ENCODE measurements around the gene BLM.
A peak's percentile ranks its signal among the peaks of the same experiment; 100 is the strongest.
"Not testable (repeated sequence)": the region's sequence is repeated elsewhere in the genome, so short reads cannot be mapped to it uniquely, and the experiment has no call there.

BLM gene

DNA sequence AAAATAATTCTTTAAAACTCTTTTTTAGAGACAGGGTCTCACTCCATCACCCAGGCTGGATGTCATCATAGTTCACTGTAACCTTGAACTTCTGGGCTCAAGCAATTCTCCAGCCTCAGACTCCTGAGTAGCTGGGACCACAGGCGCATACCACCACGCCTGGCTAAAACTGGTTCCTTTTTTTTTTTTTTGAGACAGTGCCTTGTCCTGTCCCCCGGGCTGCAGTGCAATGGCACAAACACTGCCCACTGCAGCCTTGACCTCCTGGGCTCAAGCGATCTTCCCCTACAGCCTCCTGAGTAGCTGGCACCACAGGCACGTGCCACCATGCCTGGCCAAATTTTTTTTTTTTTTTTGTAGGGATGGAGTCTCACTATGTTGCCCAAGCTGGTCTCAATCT, 127.5 kb downstream of the BLM start:
- no peak for FAIRE-seq

DNA sequence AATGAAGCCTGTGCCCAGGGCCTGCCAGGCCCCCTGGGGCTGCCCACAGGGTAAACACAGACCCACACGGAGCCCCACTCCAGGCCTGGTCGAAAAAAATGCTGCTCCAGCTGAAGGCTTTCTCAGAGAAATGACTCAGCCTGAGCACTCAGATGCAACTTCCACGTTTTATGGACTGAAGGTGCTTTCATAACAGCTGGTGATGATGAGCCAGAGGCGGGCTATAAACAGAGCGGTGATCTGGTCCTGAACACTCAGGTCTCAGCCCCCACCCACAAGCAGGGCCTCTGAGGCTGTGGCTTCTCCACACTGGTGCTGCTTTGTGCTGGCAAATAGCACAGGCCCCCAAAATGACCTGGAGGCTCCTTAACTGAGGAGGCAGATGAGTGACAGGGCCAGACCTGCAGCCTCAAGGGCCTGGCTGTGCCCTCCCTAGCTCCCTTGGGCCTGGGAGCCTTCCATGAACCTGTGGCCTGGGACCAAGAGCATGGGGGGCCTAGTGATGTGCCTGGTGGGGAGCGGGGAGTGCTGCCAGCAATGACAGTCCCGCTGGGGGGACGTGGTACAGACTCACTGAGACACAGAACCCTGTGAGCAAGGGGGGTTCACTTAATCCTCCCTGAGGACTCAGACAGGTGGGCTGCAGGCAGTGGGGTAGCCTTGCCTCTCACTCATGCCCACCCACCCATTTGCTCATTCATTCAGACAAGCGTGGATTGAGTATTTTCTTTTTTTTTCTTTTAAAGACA, 128.2 kb downstream of the BLM start:
- DNase-seq (ENCODE audit: low spot score): peak; percentile 77
- no peak for FAIRE-seq

More for the DNA sequence above, 127.5 kb downstream of the BLM start:
- DNase-seq (ENCODE audit: low spot score): no peak

DNA sequence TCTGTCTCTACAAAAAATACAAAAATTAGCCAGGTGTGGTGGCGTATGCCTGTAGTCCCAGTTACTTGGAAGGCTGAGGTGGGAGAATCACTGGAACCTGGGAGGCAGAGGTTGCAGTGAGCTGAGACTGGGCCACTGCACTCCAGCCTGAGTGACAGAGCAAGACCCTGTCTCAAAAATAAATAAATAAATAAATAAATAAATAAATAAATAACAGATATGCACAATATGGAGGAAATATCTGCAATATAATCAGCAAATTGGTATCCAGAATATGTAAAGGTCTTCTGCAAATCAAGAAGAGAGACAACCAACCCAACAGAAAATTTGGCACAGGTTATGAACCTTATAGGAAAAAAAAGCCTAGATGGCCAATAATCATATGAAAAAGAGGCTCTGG, 132.3 kb downstream of the BLM start:
- FAIRE-seq; DNase-seq (ENCODE audit: low spot score): not testable (repeated sequence)

DNA sequence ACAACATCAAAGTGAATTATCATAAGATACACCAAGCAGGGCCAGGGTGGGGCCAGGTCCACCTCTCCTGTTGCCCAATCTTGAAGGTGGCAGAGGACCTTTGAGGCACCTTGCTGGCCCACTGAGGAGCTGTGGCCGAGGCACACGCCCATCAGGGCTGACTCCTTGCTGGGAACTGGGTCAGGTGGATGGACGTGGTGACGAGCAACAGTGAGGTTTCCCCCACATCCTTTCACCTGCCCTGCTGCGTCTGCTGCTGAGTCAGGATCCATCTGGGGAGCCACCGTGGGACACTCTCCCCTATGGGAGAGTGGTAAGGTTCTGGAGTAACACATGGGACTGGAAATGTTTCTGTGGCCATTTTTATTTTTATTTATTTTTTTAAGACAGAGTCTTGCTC, 134.0 kb downstream of the BLM start:
- DNase-seq (ENCODE audit: low spot score): no peak
- FAIRE-seq: no peak

DNA sequence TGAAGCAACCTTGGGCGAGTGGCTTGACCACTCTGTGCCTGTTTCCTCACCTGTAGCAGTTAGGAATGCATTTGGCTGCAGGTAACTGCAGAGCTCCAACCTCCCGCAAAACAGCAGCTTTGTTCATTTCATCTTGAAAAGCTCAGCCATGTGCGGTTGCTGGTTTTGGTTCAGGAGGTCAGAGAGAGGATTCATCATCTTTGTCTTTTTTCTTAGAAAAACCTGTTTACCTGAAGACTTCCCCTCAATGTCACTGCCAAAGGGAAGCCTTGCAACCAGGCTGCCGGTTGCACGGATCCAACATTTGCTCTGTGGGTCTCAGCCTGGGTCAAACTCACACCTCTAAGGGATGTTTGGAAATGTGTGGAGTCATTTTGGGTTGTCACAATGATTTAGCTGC, 134.8 kb downstream of the BLM start:
- DNase-seq (ENCODE audit: low spot score) (no peak), FAIRE-seq (no peak)

DNA sequence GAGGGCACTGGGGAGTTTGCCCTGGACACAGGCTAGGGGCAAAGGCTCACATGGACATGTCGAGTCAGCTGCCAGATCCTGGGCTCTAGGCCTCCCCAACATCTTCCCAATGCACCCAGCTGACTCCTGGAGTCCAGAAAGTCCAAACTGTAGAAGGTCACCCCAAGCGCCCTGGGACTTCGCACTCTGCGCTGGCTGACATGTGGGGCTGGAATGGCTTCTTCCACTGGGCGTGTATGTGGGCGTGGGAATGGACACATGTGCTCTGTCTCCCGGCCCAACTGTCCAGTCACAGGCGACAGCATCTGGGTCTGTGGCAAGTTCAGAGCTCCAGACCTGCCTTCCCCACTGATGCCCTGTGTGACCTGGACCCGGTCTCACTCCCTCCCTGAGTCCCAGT, 138.0 kb downstream of the BLM start:
- no peak for FAIRE-seq
- DNase-seq (ENCODE audit: low spot score): no peak

DNA sequence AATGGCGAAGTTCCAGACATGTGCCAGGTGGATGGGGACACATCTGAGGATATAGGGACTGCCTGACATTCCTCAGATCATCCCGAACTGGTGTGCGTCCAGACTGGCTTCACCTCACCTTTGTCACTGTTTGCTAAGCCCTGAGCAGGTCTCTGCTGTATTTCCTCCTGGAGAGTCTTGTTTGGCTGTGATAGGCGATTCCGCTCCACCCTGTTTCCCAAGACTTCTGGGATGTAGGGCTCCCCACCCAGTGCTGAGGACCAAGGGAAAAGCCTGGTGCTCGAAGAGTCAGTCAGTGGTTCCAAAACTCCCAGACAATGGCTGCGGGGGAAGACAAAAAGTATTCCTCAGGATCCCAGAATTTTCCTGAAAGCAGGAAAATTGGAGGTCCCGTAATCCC, 140.2 kb downstream of the BLM start:
- no peak for FAIRE-seq
- no peak for DNase-seq (ENCODE audit: low spot score)

DNA sequence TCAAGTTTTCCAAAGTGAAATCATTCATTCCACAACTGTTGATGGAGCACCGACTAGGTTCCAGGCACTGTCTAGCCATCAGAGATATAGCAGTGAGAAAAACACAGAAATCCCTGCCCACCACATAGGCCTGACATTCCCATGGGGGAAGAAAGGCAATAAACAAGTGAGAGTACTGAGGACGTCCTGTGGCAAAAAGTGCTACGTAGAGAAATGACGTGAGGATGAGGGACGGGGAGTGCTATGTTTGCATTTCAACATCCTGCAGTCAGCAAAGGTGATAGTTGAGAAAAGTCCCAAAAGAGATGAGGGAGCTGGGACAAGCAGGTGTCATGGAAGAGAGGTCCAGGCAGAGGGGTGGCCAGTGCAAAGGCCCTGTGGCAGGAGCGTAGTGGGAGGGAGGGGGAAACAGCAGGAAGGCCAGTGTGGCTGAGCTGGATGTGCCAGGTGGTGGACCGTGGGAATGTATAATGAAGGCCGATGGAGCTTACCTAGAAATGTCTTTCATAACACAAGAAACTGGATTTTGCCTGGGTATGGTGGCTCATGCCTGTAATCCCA, 140.8 kb downstream of the BLM start:
- no peak for FAIRE-seq

DNA sequence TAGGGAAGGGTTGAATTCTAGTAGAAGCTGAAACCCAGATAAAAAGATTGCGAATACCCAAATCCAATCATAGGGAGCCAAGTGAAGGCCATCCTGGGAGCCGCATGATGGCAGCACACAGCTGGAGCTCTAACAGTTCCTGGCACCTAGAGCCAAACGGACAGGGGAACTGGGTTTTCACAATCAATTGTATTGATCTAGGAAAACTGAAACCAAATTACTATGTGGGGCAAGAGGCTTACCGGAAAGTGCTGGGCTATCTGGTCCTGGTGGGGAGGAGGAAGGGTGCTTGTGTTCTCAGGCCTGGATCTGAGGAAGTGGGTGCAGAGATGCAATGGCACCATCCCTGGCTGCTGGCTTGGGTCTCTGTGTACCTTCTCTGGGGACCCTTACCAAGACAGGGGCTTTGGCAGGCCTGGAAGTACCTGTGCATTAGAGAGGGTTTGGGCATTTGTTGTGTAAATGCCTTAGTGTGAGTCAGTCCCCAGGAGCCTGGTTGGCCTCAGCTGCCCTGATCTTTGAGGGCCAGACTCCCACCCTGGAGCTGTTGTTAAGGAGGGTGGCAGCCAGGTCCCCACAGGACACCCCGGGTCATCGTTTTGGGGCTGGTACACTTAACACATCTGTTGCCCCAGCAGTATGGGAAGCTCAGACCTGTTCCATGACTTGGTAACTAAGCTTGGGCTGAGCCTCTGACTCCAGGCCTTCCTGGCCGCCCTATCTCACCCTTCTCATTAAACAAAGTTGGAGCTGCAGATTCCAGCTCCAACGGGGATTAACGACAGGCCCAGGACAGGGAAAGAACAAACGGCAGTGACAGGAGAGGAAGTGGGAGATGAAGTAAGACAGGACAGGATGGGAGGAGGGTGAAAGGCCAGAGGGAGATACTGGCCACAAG, 142.3 kb downstream of the BLM start:
- FAIRE-seq (no peak), DNase-seq (ENCODE audit: low spot score) (no peak)

More for the DNA sequence above, 140.8 kb downstream of the BLM start:
- DNase-seq (ENCODE audit: low spot score): no peak

DNA sequence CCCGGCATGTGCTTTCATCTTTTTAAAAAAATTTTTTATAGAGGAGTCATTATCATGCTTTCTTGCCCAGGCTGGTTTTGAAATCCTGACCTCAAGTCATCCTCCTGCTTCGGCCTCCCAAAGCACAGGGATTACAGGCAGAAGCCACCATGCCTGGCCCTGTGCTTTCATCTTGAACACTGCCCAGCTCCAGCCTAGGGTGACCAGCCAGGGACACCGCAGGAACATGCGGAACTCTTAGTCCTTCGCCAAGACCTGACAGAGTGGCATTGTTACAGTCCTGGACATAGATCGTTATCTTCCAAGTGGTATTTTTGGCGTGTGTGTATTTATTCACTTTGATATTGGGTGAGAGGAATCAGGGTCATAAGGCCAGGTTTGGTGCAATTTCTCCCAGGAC, 143.3 kb downstream of the BLM start:
- DNase-seq (ENCODE audit: low spot score) (no peak), FAIRE-seq (no peak)

DNA sequence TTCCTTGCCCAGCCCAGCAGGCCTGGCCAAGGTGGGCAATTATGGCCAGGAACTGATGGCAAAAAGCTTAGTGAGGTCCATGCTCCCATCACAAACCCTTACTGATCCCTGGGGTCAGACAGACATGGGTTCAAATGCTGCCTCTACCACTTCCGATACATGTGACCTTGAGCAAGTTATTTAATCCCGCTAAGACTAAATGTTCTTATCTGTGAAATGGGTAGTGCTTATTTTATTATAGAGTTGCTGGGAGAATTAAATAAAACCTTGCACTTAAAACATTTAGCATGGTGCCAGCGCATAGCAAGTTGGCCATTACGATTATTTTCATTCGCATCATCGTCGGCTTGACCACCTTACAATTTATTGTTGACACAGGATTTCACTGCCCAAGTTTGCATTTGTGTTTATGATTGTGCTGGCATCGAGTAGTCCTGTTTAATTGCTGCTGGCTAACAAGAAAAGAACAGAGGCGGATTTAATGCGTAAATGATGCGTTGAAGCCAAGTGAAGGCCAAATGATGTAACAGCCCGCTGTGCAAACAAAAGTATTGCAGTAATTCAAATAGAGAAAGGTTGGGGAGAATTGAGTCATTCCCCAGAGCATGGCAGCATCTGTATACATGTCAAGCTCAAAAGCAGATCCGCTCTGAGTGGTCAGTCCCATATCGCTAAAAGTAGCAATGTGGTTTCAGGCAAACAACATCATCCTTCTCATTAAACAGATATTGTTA, 144.0 kb downstream of the BLM start:
- DNase-seq (ENCODE audit: low spot score) (no peak), FAIRE-seq (no peak)

DNA sequence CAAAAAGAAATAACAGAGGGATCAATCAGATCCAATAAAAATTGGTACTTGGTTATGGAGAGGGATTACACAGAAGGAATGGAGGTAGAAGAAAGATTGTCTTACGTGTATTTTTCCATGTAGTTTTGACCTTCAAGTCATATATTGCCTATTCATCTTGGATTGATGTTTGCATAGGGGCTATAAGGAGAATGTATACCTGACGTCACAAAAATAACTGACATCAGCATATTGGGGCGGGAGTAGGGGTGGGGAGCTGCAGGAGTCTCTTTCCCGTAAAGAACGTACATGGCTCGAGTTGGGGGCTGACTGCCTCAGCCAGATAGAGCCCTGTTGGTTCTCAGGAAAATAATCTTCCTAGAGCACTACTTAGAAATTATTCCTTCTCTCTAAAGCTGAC, 145.3 kb downstream of the BLM start:
- DNase-seq (ENCODE audit: low spot score): no peak
- FAIRE-seq: no peak

DNA sequence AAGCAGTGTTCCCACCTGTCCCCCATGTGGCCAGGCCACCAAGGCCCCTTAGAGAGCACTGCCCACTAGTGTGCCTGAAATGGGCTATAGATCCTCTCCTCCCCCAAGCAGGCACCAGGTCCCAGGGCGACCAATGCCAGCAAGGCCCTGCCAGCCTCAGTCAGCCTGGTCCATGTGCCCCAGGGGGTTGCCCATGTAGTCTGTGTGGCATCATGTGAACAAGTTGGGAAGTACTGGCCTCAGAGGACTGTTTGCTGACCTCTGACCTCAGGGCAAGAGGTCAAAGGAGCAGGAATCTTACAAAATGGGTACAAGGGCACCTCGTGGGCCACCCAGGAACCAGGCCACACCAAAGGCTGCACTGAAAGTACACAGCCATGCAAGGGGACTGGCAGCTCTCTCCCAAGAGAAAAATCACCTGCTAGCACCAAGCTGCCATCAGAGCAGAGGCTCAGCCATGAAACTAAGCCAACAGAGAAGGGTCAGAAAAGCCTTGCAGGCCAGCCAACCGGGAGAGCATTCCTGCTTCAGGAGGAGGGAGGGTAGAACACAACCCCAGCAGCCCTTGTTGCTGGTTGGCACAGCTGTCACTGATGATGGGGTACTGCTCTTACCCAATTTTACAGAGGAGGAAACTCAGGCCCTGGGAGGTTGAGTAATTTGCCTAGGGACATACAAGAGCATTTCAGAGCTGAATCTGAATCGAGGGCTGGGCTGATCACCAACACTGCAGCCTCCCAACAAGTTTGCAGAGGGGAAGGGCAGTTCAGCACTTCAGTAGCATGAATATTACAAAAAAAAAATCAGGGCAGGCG, 146.0 kb downstream of the BLM start:
- no peak for FAIRE-seq
- DNase-seq (ENCODE audit: low spot score): no peak

DNA sequence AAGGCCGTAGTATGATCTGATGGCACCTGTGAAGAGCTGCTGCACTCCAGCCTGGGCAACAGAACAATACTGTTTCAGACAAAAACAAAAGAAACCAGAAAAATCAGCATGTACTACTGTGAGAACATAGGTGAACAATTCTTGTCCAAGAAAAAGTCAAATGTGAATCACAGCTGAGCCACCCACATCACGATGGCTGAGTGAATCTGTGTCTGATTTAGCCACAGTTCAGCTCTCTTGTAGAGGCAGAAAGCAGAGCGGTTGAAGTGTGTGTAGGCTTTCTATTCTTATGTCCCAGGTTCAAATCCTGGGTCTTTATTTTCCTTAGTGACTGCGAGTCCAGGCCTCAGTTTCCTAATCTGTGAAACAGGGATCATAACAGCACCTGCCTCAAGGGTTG, 146.8 kb downstream of the BLM start:
- FAIRE-seq: no peak

DNA sequence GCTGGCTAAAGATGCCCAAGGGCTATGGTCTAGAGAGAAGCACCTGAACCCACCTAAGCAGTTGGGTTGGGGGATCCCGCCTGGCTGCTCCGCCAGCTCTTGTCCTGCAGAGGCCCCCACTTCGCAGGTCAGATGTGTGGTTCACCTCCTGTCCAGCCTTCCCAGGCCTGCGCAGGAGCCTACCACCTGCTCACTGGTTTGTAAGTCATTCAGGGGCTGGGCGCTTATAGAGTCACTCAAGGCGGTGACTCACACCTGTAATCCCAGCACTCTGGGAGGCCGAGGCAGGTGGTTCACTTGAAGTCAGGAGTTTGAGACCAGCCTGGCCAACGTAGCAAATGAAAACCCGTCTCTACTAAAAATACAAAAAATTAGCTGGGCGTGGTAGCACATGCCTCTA, 147.4 kb downstream of the BLM start:
- no peak for FAIRE-seq
- no peak for DNase-seq (ENCODE audit: low spot score)

More for the DNA sequence above, 146.8 kb downstream of the BLM start:
- no peak for DNase-seq (ENCODE audit: low spot score)

DNA sequence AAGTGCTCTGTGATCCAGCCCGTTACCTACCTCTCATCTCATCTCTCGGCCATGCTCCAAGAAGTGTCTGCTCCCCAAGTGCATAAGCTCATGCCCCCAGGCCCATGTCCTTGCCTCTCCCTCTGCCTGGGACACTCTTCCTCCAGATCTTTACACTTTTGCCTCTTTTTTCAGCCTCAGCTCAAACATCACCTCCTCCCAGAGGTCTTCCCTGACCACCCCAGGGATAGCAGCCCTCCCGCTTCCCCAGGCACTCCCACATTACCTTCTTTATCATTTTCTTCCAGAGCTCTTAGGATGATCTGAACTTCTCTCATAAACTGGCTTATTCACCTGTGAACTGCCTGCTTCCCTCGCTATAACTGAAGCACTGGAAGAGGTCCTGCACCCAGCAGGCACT, 148.6 kb downstream of the BLM start:
- FAIRE-seq (no peak), DNase-seq (ENCODE audit: low spot score) (no peak)
